ENCODE data around the gene KDM4B.

Gene KDM4B

GRCh38 chr19:5142725-5143097, 173.8 kb downstream of the KDM4B start:
- no peak overlapping the region for H3K9ac ChIP-seq (ENCODE audit: low read depth, low read length)
- H3K27ac ChIP-seq (ENCODE audit: low read depth, low read length): no peak overlapping the region
- no peaks in the 10 kb centered on the region for H3K9me3 ChIP-seq (ENCODE audit: control insufficient read depth, insufficient read depth, low read length)
- H3K4me3 ChIP-seq (ENCODE audit: low read depth, low read length): no peak overlapping the region
- no peaks in the 10 kb centered on the region for H3K4me1 ChIP-seq (ENCODE audit: control insufficient read depth, insufficient read depth, low read length)
- no peaks in the 10 kb centered on the region for H3K27me3 ChIP-seq (ENCODE audit: control insufficient read depth, insufficient read depth, low read length)
- H3K36me3 ChIP-seq (ENCODE audit: control insufficient read depth, insufficient read depth, low read length): peaks cover 41% of the 10 kb centered on the region

GRCh38 chr19:5143471-5144411, 174.8 kb downstream of the KDM4B start:
- Histone ChIP-seq H3K9me3 (ENCODE audit: control insufficient read depth, insufficient read depth, low read length) (no peaks in the 10 kb centered on the region), H3K4me1 (ENCODE audit: control insufficient read depth, insufficient read depth, low read length) (no peaks in the 10 kb centered on the region), H3K27me3 (ENCODE audit: control insufficient read depth, insufficient read depth, low read length) (no peaks in the 10 kb centered on the region), H3K9ac (ENCODE audit: low read depth, low read length) (no peak overlapping the region), H3K4me3 (ENCODE audit: low read depth, low read length) (no peak overlapping the region), H3K36me3 (ENCODE audit: control insufficient read depth, insufficient read depth, low read length) (peaks cover 37% of the 10 kb centered on the region), H3K27ac (ENCODE audit: low read depth, low read length) (no peak overlapping the region)

- Histone ChIP-seq H3K36me3 (ENCODE audit: control insufficient read depth, insufficient read depth, low read length) (peaks cover 29% of the 10 kb centered on the region), H3K27me3 (ENCODE audit: control insufficient read depth, insufficient read depth, low read length) (no peaks in the 10 kb centered on the region), H3K9me3 (ENCODE audit: control insufficient read depth, insufficient read depth, low read length) (no peaks in the 10 kb centered on the region), H3K4me3 (ENCODE audit: low read depth, low read length) (no peak overlapping the region), H3K27ac (ENCODE audit: low read depth, low read length) (no peak overlapping the region), H3K4me1 (ENCODE audit: control insufficient read depth, insufficient read depth, low read length) (no peaks in the 10 kb centered on the region), H3K9ac (ENCODE audit: low read depth, low read length) (no peak overlapping the region)
These were observed 175.7 kb downstream of the KDM4B start for GRCh38 chr19:5144545-5145179.

GRCh38 chr19:5145521-5146511, 176.9 kb downstream of the KDM4B start:
- no peaks in the 10 kb centered on the region for H3K27me3 ChIP-seq (ENCODE audit: control insufficient read depth, insufficient read depth, low read length)
- no peaks in the 10 kb centered on the region for H3K9me3 ChIP-seq (ENCODE audit: control insufficient read depth, insufficient read depth, low read length)
- H3K27ac ChIP-seq (ENCODE audit: low read depth, low read length): no peak overlapping the region
- H3K4me1 ChIP-seq (ENCODE audit: control insufficient read depth, insufficient read depth, low read length): peaks cover 8% of the 10 kb centered on the region; the same call in 1 of the 2 replicates
- H3K36me3 ChIP-seq (ENCODE audit: control insufficient read depth, insufficient read depth, low read length): peaks cover 18% of the 10 kb centered on the region
- no peak overlapping the region for H3K9ac ChIP-seq (ENCODE audit: low read depth, low read length)
- H3K4me3 ChIP-seq (ENCODE audit: low read depth, low read length): no peak overlapping the region

GRCh38 chr19:5147074-5147977, 178.4 kb downstream of the KDM4B start:
- H3K27ac ChIP-seq (ENCODE audit: low read depth, low read length): no peak overlapping the region
- peaks cover 12% of the 10 kb centered on the region; the same call in 1 of the 2 replicates for H3K4me1 ChIP-seq (ENCODE audit: control insufficient read depth, insufficient read depth, low read length)
- H3K4me3 ChIP-seq (ENCODE audit: low read depth, low read length): no peak overlapping the region
- peaks cover 10% of the 10 kb centered on the region for H3K36me3 ChIP-seq (ENCODE audit: control insufficient read depth, insufficient read depth, low read length)
- H3K27me3 ChIP-seq (ENCODE audit: control insufficient read depth, insufficient read depth, low read length): no peaks in the 10 kb centered on the region
- H3K9me3 ChIP-seq (ENCODE audit: control insufficient read depth, insufficient read depth, low read length): no peaks in the 10 kb centered on the region
- H3K9ac ChIP-seq (ENCODE audit: low read depth, low read length): no peak overlapping the region

- Histone ChIP-seq H3K4me3 (ENCODE audit: low read depth, low read length) (no peak overlapping the region), H3K4me1 (ENCODE audit: control insufficient read depth, insufficient read depth, low read length) (peaks cover 12% of the 10 kb centered on the region; the same call in 1 of the 2 replicates), H3K9me3 (ENCODE audit: control insufficient read depth, insufficient read depth, low read length) (no peaks in the 10 kb centered on the region), H3K36me3 (ENCODE audit: control insufficient read depth, insufficient read depth, low read length) (peaks cover 7% of the 10 kb centered on the region), H3K27me3 (ENCODE audit: control insufficient read depth, insufficient read depth, low read length) (no peaks in the 10 kb centered on the region), H3K27ac (ENCODE audit: low read depth, low read length) (no peak overlapping the region), H3K9ac (ENCODE audit: low read depth, low read length) (no peak overlapping the region)
These were observed 179.3 kb downstream of the KDM4B start for GRCh38 chr19:5147978-5148793.

- Histone ChIP-seq H3K4me3 (ENCODE audit: low read depth, low read length) (no peak overlapping the region), H3K36me3 (ENCODE audit: control insufficient read depth, insufficient read depth, low read length) (peaks cover 7% of the 10 kb centered on the region), H3K27me3 (ENCODE audit: control insufficient read depth, insufficient read depth, low read length) (no peaks in the 10 kb centered on the region), H3K9me3 (ENCODE audit: control insufficient read depth, insufficient read depth, low read length) (no peaks in the 10 kb centered on the region), H3K9ac (ENCODE audit: low read depth, low read length) (no peak overlapping the region), H3K4me1 (ENCODE audit: control insufficient read depth, insufficient read depth, low read length) (peaks cover 12% of the 10 kb centered on the region; the same call in 1 of the 2 replicates), H3K27ac (ENCODE audit: low read depth, low read length) (no peak overlapping the region)
These were observed 179.9 kb downstream of the KDM4B start for GRCh38 chr19:5148794-5149190.

- Histone ChIP-seq H3K4me1 (ENCODE audit: control insufficient read depth, insufficient read depth, low read length) (peaks cover 12% of the 10 kb centered on the region; the same call in 1 of the 2 replicates), H3K27ac (ENCODE audit: low read depth, low read length) (no peak overlapping the region), H3K27me3 (ENCODE audit: control insufficient read depth, insufficient read depth, low read length) (no peaks in the 10 kb centered on the region), H3K4me3 (ENCODE audit: low read depth, low read length) (no peak overlapping the region), H3K36me3 (ENCODE audit: control insufficient read depth, insufficient read depth, low read length) (peaks cover 7% of the 10 kb centered on the region), H3K9me3 (ENCODE audit: control insufficient read depth, insufficient read depth, low read length) (no peaks in the 10 kb centered on the region), H3K9ac (ENCODE audit: low read depth, low read length) (no peak overlapping the region)
These were observed 180.6 kb downstream of the KDM4B start for GRCh38 chr19:5149508-5149907.
